PC-3 (cell line): ENCODE measurements around the gene RAB11FIP4. TPM values are rescaled to one million over a fixed set of nuclear protein-coding genes. Genes with fewer than 3 reads are reported as not detected.

Source experiments
- ATAC-seq: fragments of 200-7000 bp; cut with Tn5 transposase; 2 replicates; pipeline ENCODE4 v1.9.1; 2020; ENCODE audit warnings: mild to moderate bottlenecking, moderate library complexity
- BruUV-seq: library from RNA; stranded (reverse); fragments of 400-500 nt; replicated peaks from 2 replicates; lab custom pipeline; 2021; lab: Mats Ljungman, UMichigan
- CTCF ChIA-PET: fragments of 300-600 bp; sonication (Branson Sonifier 250); formaldehyde crosslinking; loops from one replicate; lab custom pipeline; 2022; ENCODE audit warnings: antibody characterized with exemption; lab: Charles Lee
- POLR2A ChIA-PET: fragments of 300-600 bp; sonication (Branson Sonifier 250); formaldehyde crosslinking; loops from one replicate; lab custom pipeline; 2022; ENCODE audit warnings: antibody characterized with exemption; ENCODE audit not compliant: unreplicated experiment; lab: Charles Lee
- DNase-seq: peaks from one replicate; pipeline ENCODE4 v3.0.0-alpha.2; 2015
- H2AFZ ChIP-seq: fragments of 300-600 bp; sonication (generic); 2 replicates; pipeline ENCODE4 v1.6.0; 2016; ENCODE audit warnings: antibody characterized with exemption, low read length
- H3F3A ChIP-seq: fragments of 300-600 bp; sonication (generic); one replicate; pipeline ENCODE4 v1.6.0; 2017; ENCODE audit warnings: antibody characterized with exemption, low read length, control low read depth, mild to moderate bottlenecking; ENCODE audit not compliant: unreplicated experiment
- H3K27ac ChIP-seq: fragments of 300-600 bp; sonication (generic); 2 replicates; pipeline ENCODE4 v1.5.1; 2016; ENCODE audit warnings: mild to moderate bottlenecking, low read length
- H3K27me3 ChIP-seq: fragments of 300-600 bp; sonication (generic); 2 replicates; pipeline ENCODE4 v1.6.1; 2016; ENCODE audit warnings: low read length, mixed read lengths
- H3K36me3 ChIP-seq: fragments of 300-600 bp; sonication (generic); 2 replicates; pipeline ENCODE4 v1.6.1; 2016; ENCODE audit warnings: low read depth, mixed run types, low read length, mixed read lengths
- H3K4me1 ChIP-seq: fragments of 300-600 bp; sonication (generic); 2 replicates; pipeline ENCODE4 v1.5.1; 2016; ENCODE audit warnings: low read length; ENCODE audit not compliant: insufficient read depth
- H3K4me2 ChIP-seq: fragments of 300-600 bp; sonication (generic); 2 replicates; pipeline ENCODE4 v1.6.0; 2016; ENCODE audit warnings: low read length
- H3K4me3 ChIP-seq: fragments of 300-600 bp; sonication (generic); 2 replicates; pipeline ENCODE4 v1.5.1; 2016; ENCODE audit warnings: mild to moderate bottlenecking, low read length, mixed read lengths
- H3K79me2 ChIP-seq: fragments of 300-600 bp; sonication (generic); 2 replicates; pipeline ENCODE4 v1.6.1; 2017; ENCODE audit warnings: low read length, mixed read lengths
- H3K9ac ChIP-seq: fragments of 300-600 bp; sonication (generic); 2 replicates; pipeline ENCODE4 v1.6.0; 2016; ENCODE audit warnings: mild to moderate bottlenecking, low read length
- H3K9me2 ChIP-seq: fragments of 300-600 bp; sonication (generic); replicated peaks from 2 replicates; pipeline ENCODE4 v1.6.1; 2016; ENCODE audit warnings: mixed run types, low read length, mixed read lengths
- H3K9me3 ChIP-seq: fragments of 300-600 bp; sonication (generic); 2 replicates; pipeline ENCODE4 v1.6.1; 2016; ENCODE audit warnings: low read length, mixed read lengths
- H4K20me1 ChIP-seq: fragments of 300-600 bp; sonication (generic); 2 replicates; pipeline ENCODE4 v1.6.1; 2016; ENCODE audit warnings: low read length, mixed read lengths
- EZH2 ChIP-seq: fragments of 300-600 bp; sonication (generic); IDR thresholded peaks from one replicate; pipeline ENCODE4 v1.6.1; 2017; ENCODE audit warnings: antibody characterized with exemption, mild to moderate bottlenecking, low read length; ENCODE audit not compliant: unreplicated experiment
- EZH2phosphoT487 ChIP-seq: fragments of 300-600 bp; sonication (generic); IDR thresholded peaks from 2 replicates; pipeline ENCODE4 v1.6.1; 2018; ENCODE audit warnings: mild to moderate bottlenecking, antibody characterized with exemption, low read length, borderline replicate concordance
- intact Hi-C: fragments of 100-400 bp; cut with micrococcal nuclease; formaldehyde crosslinking; loops from 2 replicates; pipeline ENCODE4 v1.9.0; 2023
- total RNA-seq: library from RNA; depleted of rRNA; stranded (reverse); fragments of >200 nt; gene quantifications from 2 replicates; pipeline ENCODE4 v1.2.3, GENCODE V29; 2014
- TF ChIP-seq, protein P1 (sequence below): fragments of 300-600 bp; sonication (generic); conservative IDR thresholded peaks from 2 replicates; pipeline ENCODE4 v1.5.1; 2017; ENCODE audit warnings: antibody characterized with exemption, low read depth, mild to moderate bottlenecking, low read length

Gene RAB11FIP4
- total RNA-seq, 1 experiment from 2014 or later = 4.2 TPM

DNA sequence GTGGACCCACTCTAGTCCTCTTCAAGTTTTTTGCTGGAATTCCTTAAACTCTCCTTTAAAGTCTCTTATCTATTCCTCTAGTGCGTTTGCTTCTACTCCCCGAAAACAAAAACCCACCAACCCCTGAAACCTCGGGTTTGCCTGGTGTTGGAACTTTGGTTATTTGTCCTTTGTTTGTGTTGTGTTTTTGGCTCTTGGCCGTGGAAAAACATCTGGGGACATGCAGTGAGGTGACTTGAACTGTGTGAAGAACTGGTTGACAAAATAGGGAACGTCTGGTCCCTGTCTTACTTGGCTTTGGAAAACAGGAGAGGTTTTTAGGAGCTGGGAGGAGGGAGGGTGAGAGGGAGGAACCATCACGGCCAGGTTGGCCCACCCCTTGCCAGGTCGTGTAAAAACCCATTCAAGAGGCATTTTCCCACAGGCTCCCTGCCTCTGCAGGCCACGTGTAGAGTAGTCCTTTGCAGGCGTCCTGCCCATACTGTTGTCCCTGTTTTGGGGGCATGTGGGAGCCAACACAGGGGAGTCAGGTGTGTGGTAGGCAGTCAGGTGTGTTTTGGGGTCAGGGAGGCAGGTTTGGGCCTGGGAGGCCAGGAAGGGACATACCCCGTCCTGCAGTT is 169.3 kb downstream of the RAB11FIP4 start:
- no peaks in the 10 kb centered on the region for H3K27me3 ChIP-seq
- H3K27ac ChIP-seq = peak overlapping the region; percentile 88
- TF ChIP-seq EZH2phosphoT487 = no peak
- TF ChIP-seq, protein P1, sequence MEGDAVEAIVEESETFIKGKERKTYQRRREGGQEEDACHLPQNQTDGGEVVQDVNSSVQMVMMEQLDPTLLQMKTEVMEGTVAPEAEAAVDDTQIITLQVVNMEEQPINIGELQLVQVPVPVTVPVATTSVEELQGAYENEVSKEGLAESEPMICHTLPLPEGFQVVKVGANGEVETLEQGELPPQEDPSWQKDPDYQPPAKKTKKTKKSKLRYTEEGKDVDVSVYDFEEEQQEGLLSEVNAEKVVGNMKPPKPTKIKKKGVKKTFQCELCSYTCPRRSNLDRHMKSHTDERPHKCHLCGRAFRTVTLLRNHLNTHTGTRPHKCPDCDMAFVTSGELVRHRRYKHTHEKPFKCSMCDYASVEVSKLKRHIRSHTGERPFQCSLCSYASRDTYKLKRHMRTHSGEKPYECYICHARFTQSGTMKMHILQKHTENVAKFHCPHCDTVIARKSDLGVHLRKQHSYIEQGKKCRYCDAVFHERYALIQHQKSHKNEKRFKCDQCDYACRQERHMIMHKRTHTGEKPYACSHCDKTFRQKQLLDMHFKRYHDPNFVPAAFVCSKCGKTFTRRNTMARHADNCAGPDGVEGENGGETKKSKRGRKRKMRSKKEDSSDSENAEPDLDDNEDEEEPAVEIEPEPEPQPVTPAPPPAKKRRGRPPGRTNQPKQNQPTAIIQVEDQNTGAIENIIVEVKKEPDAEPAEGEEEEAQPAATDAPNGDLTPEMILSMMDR = no peak
- no peak for TF ChIP-seq EZH2
- no peaks in the 10 kb centered on the region for H4K20me1 ChIP-seq
- H3F3A ChIP-seq = no peaks in the 10 kb centered on the region
- H2AFZ ChIP-seq = peak overlapping the region; percentile 50
- H3K9ac ChIP-seq = peak overlapping the region; percentile 86
- CTCF ChIA-PET = interaction anchor here (1.8 kb wide), 1 partner anchor 282 kb away, joined by 5 read pairs; no protein-coding TSS in a partner anchor
- peaks cover 62% of the 10 kb centered on the region for H3K79me2 ChIP-seq
- H3K9me3 ChIP-seq = no peaks in the 10 kb centered on the region
- ATAC-seq (peak; percentile 35), DNase-seq (peak; percentile 50)
- H3K4me1 ChIP-seq = peaks cover 24% of the 10 kb centered on the region
- H3K36me3 ChIP-seq = no peaks in the 10 kb centered on the region
- H3K4me3 ChIP-seq = peak overlapping the region; percentile 83
- intact Hi-C loops = no loop called here
- BruUV-seq = TSS peak; percentile 38
- POLR2A ChIA-PET = no interaction called here
- H3K4me2 ChIP-seq = peak overlapping the region; percentile 90
- H3K9me2 ChIP-seq = no peaks in the 10 kb centered on the region

DNA sequence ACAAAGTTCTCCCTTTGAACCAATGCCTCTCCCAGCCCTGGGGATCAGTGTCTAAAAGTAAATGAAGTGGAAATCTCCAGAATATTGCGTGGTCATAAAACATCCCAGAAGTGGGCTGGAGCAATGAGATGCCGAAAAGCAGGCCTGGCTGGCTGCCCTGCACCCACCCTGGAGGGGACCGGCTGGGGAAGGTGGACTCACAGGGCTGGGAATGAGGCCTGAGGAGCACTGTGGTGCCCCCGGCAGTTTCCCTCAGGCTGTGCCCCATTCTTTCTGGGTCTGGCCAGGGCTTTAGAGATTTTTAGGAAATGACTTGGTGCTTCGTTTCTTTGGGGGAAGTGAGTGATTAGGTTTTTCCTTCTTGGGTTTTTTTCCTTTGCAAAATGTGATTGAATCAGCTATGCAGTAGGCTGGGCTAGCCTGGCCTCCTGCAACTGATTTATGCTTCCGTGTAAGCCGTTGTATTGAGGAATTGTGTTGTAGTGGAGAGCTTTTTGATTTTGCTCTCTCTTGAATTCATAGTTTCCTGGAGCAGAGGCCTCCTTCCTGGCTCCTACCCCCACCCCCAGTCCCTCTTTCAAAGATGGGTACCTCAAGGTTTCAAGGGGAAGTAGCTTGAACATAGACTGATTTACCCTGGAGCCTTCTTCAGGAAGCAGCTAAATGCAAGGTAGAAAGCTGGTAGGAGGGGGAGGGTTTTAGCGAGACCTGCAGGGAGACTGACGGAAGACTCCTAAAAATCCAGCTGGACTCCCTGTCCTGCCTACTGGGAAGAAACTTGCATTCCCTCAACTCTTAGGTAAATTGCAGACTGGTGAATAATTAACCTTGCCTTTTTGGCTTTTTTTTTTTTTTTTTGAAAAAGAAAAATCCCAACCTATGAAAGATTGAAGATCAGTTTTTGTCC is 170.2 kb downstream of the RAB11FIP4 start:
- ATAC-seq = peak; percentile 4; the same call in 1 of the 2 replicates

More for the DNA sequence above, 170.2 kb downstream of the RAB11FIP4 start:
- H3K9ac ChIP-seq = peak overlapping the region; percentile 86
- ChIA-PET POLR2A (no interaction called here), CTCF (no interaction called here)
- BruUV-seq = no TSS peak
- peaks cover 72% of the 10 kb centered on the region for H3K79me2 ChIP-seq
- peak; percentile 30 for DNase-seq
- peak overlapping the region; percentile 83 for H3K4me3 ChIP-seq
- no peaks in the 10 kb centered on the region for H3K27me3 ChIP-seq
- H3K4me2 ChIP-seq = peak overlapping the region; percentile 90
- peak overlapping the region; percentile 88 for H3K27ac ChIP-seq
- H3K4me1 ChIP-seq = peaks cover 24% of the 10 kb centered on the region
- TF ChIP-seq EZH2 (no peak), EZH2phosphoT487 (no peak)
- TF ChIP-seq, protein P1 = no peak
- no peaks in the 10 kb centered on the region for H3F3A ChIP-seq
- H3K9me2 ChIP-seq = no peaks in the 10 kb centered on the region
- H3K9me3 ChIP-seq = no peaks in the 10 kb centered on the region
- H3K36me3 ChIP-seq = no peaks in the 10 kb centered on the region
- no peaks in the 10 kb centered on the region for H4K20me1 ChIP-seq
- H2AFZ ChIP-seq = peak overlapping the region; percentile 16; the same call in 1 of the 2 replicates
- intact Hi-C loops = no loop called here
